HUDEP-2 (cell line): ENCODE data around the gene MYADM.
A peak's percentile ranks its signal among the peaks of the same experiment; 100 is the strongest.

Source experiments
- DNase-seq, 76 experiments: peaks; one replicate each; lab custom pipeline; 2025; ENCODE audit not compliant: unreplicated experiment in 76 of 76; lab: John Stamatoyannopoulos, UW

MYADM gene

DNA sequence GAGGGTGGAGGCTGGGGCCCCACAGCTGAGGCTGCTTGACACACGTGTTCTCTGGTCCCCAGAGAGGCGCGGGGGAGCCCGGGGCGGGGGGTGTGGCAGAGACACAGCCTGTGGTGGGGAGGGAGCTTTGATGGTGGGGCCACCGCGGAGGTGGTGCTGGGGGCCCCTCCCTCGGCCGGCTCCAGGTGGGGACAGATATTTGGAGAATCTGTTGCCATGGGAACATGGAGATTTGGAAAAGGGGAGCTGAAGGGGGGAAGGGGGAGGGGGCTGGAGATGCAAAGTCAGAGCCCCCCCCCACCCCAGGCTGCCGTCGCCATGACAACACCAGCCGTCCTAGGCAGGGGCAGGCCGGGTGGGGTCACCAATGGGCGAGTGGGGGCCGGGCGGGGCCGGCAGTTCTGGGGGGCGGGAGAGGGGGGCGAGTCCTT lies 15.6 kb downstream of the MYADM start:
- no peak for DNase-seq

DNA sequence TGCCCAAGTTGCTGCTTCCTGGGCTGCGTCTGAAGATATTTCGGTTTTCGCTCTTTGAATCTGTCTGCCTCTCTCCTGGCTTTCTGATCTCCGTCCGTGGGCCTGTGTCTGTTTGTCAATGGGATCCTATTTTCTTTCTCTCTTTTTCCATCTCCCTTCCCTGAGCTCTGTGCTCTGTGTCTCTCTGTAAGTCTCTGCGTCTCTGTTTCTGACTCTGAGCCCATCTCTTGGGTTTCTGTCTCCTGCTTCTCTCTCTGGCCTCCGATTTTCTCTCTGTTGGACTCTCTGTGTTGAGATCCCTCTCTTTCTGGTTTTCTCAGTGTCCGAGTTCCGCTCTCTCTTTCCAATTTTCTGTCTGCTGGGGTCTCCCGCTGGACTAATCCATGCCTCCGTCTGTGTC lies 16.1 kb downstream of the MYADM start:
- no peak for DNase-seq

DNA sequence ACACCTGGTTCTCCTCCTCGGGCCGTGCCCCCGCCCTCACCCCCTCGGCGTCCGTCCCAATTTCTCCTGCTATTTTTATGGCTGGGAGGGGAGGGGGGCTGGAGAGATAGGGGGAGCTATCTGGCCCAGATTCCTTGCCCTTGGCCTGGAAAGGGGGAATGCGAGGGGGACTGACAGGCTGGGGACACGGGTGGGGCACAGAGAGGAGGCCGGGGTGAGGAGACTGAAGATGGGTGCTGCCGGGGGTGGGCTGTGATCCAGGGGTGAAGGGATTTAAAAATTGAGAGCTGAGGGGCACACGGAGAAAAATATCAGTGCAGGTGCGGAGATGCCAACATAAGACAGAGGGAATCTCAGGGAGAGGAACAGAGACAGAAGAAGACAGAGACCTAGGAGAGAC lies 16.6 kb downstream of the MYADM start:
- DNase-seq = no peak

DNA sequence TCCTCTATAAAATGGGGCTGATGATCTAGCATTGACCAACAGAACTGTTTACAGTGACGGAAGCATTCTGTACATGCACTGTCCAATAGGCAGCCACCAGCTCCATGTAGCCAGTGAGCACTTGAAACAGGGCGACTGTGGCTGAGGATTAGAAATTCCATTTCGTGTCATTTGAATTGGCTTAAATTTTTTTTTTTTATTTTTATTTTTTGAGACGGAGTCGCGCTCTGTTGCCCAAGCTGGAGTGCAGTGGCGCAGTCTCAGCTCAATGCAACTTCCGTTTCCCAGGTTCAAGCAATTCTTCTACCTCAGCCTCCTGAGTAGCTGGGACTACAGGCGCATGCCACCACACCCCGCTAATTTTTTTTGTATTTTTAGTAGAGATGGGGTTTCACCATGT lies 17.4 kb downstream of the MYADM start:
- DNase-seq = no peak

DNA sequence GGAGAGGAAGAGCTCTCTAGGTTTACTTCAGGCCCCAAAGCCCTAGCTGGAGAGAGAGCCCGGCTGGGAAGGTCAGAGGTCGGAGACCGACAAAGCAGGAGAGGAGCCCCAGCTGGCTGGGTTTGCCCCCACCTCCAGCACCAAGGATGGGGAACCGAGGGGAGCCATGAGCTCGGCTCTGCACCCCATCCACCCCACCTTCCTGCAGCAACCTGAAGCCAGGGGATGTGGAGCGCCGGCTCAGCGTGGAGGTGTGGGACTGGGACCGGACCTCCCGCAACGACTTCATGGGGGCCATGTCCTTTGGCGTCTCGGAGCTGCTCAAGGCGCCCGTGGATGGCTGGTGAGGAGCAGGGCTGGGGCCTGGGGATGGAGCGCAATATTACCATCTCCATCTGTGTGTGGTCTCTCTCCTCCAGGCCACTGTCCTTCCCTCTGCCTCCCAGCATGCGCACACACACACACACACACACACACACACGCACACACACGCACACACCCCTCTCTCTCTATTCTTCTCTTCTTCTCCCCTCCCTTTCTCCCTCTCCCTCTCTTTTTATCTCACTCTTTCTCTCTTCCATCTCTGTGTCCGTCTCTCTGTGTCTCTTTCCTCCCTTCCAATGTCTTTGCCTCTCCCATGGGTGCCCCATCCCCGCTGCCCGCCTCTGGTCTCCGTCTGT lies 24.8 kb downstream of the MYADM start:
- no peak for DNase-seq

DNA sequence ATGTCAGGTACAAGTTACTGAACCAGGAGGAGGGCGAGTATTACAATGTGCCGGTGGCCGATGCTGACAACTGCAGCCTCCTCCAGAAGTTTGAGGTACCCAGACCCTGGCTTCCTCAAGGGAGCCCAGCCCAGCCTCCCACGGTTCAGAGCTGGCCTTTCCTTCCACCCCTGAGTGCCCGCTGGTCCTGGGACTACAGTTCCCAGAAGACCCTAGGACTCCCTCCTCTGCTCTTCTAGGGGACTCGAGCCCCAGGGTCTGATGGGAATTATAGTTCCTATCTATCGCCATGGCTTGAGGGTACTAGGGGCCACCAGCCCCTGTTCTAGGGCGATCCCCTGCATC lies 25.3 kb downstream of the MYADM start:
- no peak for DNase-seq

DNA sequence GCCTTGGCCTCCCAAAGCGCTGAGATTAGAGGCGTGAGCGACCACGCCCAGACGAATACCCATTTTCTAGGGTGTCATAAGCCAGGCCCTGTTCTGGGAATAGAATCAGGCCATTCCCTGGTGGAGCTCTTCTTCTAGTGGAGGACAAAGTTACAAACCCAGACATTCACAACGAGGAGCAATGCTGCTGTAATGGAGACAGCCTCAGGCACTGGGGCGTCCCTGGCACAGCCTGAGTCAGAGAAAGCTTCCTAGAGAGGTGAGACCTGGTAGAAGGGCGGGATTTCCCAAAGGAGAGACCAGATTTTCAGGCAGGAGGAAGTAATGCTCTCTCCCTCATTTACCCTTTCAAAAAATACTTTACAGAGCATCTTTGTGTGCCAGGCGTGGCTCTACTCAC lies 27.0 kb downstream of the MYADM start:
- DNase-seq = no peak

DNA sequence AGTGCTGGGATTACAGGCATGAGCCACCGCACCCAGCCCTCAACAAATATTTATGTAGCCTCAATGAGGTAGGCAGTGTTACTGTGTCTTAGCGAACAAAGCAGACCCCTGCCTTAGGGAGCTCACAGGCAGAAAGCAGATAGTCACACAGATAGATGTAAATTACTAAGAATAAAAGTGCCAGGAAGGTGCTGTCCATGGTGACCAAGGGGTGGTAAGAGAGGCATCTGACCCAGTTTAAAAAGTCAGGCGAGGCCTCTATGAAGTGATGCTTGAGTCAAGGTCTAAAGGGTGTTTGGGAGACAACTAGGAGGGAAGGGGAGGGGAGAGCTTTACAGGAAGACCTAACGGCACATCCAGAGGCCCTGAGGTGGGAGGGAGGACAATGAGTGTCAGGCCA lies 29.0 kb downstream of the MYADM start:
- no peak for DNase-seq

DNA sequence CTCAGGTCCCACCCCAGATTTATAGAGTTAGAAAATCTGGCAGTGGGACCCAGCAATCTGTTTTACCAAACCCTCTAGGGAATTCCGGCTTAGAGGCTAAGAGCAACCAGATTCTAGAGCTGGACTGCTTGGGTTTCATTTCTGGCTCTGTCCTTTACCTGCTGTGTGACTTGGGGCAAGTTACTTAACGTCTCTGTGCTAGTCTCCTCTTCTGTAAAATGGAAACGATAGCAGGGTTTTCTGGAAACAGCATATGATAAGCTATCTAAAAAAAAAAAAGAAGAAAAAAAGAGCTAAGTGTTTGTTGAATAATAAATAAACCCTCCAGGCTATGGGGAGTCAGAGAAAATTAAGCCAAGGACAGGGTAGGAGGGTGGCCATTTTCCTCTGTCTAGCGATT lies 29.8 kb downstream of the MYADM start:
- no peak for DNase-seq

DNA sequence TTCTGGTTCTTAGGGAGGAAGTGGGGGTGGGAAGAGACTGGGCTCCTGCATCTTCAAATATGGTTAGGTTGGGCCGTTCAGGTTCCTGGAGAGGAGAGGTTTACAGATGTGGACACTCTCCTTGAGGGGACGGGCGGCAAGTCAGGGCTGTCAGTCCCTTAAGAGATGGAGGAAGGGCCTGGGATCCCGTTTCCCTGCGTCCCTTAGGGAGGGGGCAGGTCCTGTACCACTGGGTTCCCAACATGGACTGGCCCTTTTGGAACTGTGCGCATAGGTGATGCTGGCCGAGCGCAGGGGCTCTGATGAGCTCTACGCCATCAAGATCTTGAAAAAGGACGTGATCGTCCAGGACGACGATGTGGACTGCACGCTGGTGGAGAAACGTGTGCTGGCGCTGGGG lies 30.5 kb downstream of the MYADM start:
- no peak for DNase-seq

DNA sequence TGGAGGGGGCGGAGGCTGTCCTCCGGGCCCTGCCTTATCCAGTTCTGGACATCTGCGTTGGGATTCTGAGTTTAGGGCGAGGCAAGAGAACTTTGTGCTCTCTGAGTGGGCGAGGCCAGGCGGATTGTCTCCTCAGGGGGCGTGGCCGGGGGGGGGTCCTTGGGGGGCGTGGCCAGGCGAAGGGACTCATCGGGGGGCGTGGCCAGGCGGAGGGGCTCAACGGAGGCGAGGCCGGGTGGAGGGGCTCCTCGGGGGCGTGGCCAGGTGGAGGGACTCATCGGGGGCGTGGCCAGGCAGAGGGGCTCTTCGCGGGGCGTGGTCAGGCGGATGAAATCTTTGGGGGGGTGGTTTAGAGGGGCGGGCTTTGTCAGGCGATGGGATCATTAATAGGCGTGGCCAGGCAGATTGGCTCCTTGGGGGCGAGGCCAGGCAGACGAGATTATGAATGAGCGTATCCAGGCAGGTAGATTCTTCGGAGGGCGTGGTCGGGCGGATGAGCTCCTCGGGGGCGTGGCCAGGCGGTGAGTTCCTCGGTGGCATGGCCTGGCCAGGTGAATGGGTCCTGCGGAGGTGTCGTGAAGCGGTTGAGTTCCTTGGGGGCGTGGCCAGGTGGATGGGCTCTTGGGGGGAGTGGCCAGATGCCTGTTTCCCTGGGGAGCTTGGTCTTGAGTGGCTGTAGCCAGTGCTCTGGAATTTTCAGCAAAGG lies 31.1 kb downstream of the MYADM start:
- peak in 3 of 76 experiments; percentile 12 to 18 (median 17) for DNase-seq

DNA sequence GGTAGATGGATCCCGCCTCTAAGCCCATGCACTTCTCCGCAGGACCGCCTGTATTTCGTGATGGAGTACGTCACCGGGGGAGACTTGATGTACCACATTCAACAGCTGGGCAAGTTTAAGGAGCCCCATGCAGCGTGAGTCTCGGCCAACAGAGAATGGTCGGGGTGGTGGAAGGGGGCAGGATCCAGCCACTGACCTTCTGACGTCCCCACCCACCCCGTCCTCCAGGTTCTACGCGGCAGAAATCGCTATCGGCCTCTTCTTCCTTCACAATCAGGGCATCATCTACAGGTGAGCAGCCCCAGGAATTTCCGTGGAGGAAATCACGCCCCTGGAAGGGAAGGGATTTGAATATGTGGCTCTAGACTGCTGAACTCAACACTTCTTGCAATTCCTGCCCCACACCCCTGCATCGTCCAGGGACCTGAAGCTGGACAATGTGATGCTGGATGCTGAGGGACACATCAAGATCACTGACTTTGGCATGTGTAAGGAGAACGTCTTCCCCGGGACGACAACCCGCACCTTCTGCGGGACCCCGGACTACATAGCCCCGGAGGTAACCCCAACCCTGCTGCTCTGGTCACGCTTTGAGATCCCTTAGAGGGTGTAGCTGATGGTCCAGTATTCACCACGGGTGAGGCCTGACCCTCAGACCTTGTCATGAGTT lies 32.6 kb downstream of the MYADM start:
- DNase-seq = no peak

DNA sequence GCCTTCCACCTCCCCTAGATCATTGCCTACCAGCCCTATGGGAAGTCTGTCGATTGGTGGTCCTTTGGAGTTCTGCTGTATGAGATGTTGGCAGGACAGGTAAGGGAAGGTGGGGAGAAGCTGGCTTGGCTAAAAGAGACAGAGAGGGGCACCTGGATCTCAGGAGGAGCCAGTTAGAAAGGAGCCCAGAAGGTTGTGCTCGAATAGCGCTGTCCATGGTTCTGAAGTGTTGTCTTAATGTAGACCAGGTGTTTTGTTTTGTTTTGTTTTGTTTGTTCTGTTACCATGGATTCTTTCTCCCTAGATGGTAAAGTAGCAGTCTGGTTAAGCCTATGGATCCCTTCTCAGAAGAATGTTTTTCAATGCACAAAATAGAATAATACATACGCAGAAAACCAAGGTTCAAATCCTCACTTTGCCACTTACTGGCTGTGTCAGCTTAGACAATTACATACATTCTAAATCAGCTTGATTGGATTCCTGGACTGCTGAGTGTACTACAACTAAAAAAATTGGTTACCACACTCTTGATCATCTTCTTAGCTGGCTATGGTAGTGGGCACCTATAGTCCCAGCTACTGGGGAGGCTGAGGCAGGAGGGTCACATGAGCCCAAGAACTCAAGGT lies 35.5 kb downstream of the MYADM start:
- peak in 27 of 76 experiments; percentile 2 to 53 (median 22) for DNase-seq

DNA sequence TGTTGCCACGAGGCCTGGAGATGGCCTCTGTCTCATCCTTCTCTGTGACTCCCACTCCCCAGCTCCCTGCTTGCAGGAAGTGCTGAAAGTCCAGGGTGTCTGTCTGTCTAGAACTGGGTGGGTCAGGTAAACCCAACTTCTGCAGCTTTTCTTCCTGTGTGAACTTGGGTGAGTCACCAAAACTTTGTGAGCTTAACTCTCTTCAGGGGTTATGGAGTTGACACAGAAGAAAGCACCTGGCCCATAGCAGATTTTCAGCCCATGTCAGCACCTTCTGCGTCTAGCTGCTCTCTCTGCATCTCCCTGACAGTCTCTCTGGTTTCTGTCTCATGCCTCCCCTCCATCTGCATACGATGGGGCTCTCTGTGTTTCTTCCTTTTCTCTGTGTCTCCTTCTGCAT lies 37.2 kb downstream of the MYADM start:
- no peak for DNase-seq

DNA sequence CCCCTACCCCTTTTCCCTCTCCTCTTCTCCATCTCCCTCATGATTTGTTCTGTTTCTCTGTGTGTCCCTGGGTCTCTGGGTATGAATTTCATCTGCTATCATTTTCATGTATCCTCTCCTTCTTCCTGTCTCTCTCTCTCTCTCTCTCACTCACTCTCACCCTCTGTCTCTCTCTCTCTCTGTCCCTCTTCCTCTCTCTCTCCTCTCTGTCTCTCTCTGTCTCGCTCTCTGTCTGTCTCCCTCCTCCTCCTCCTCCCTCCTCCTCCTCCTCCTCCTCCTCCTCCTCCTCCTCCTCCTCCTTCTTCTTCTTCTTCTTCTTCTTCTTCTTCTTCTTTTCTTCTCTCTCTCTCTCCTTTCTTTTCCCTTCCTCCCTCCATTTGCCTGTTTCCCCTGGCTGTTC lies 38.1 kb downstream of the MYADM start:
- DNase-seq = no peak

DNA sequence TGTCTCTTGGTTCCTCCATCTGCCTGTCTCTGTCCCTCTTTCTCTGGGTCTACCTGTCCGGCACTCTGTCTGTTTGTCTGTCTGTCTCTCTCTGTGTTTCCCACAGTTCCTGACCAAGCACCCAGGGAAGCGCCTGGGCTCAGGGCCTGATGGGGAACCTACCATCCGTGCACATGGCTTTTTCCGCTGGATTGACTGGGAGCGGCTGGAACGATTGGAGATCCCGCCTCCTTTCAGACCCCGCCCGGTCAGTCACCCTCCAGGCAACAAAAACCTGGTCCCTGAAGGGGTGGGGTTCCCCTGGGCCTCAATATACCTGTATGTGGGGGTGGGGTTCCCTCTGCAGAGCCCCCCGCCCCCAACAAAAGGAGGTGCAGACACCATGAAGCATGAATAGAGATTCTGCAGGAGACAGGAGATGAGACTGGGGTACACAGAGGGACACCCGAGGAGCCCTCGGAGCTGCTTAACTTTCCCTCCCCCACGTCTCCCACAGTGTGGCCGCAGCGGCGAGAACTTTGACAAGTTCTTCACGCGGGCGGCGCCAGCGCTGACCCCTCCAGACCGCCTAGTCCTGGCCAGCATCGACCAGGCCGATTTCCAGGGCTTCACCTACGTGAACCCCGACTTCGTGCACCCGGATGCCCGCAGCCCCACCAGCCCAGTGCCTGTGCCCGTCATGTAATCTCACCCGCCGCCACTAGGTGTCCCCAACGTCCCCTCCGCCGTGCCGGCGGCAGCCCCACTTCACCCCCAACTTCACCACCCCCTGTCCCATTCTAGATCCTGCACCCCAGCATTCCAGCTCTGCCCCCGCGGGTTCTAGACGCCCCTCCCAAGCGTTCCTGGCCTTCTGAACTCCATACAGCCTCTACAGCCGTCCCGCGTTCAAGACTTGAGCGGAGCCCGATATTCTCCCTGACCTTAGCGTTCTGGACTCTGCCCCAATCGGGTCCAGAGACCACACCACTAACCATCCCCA lies 38.8 kb downstream of the MYADM start:
- peak in 34 of 76 experiments; percentile 10 to 63 (median 36) for DNase-seq

DNA sequence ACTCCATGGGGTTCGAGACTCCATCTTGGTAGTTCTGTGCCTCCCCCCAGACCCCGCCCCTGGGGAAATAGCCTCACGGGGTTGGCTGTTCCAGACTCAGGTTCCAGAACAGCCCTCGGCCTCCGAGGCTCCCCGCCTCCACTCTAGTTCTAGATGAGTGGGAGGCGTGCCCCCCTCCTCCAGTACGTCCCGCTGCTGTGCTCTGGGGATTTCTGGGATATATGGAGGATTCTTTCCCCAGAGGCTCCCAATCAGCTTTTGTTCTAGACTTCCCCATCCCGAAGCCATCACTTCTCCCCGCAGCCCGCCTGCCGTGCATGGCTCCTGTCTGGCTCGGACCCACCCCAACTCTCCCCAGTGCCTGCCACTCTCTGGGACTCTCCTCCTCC lies 39.5 kb downstream of the MYADM start:
- no peak for DNase-seq

DNA sequence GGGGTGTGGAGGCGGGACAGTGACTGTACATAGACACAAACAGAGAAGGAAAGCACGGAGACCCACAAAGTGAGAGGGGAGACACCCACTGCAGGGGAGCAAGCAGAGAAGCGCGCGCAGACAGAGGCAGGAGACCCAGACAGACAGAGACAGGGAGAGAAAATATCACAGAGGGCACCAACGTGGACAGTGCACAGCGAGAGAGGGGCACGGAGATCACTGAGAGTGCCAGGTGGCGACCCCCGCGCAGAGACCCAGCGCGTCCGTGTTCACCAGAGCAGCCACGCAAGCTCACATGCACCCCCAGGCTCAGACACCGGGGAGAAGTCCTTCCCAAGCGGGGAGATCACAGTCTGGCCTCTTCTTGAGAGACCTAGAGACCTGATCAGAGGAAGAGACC lies 40.0 kb downstream of the MYADM start:
- no peak for DNase-seq

DNA sequence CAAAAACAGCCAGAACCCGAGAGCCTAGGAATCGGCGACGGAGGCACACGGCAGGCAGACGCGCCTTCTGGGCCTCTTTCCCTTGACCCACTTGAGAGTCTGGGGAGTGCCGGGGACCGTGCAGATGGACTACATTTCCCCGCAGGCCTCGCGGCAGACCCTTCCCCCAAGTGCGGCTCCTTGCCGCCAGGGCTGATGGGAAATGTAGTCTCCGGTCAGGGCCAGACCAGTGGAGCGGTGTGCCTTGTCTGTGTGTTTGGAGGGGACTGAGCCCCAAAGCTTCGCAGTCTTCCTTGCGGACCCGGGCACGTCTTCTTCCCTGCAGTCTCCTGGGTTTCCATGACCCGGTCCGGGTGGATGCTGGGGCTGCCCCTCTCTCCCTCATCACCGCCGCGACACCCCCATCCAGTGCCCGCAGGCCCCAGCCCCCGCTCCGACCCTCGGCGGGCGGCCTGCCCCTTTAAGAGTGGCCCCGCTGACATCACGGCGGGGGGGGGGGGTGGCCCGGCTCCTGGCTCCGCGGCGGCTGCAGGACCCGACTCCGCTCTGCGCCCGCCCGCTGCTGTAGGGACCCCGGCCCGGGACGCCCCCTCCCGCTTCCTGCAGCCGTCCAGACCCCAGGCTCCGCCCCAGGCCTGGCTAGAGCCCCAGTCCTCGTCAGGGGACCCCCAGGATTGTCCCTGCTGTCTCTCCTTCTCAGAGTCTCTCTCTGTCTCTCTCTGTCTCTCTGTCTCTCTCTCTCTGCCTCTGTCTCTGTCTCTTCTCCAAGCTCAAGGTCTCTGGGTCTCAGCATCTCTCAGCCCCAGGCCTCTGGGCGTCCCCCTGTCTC lies 40.6 kb downstream of the MYADM start:
- peak in 39 of 76 experiments; percentile 1 to 45 (median 26) for DNase-seq
